Heart left ventricle (tissue), 13 donors: ENCODE data around the gene IFI44L.

Source experiments
- POLR2A ChIP-seq, 2 donors: fragments of 450-650 bp; IDR thresholded peaks; one replicate each; pipeline ENCODE4 v1.6.1; 2017; ENCODE audit warnings: antibody characterized with exemption in 2 of 2, mild to moderate bottlenecking in 2 of 2, moderate library complexity in 2 of 2
- TF ChIP-seq, protein P1 (sequence below), 12 donors: fragments of 200-600 bp; sonication (generic) in 4 of 12; IDR thresholded peaks; one replicate each; pipeline versions ENCODE4 v1.5.0 to v1.8.0; 2018 to 2022; ENCODE audit warnings: antibody characterized with exemption in 12 of 12, mild to moderate bottlenecking in 5 of 12
- donor health status: ischemic (EF 13 %, LVEDD 7.1; RV severe dilation, severe dysfunction).
- donor health status: DM: no; HTN: yes; CAD: no.
- donor health status: DM: no; HTN: no; CAD: no.
- donor health status: ischemic (EF 25% LVEDD 6.9; RV normal size, moderate dysfunction).
- donor health status: ischemic (EF 25% LVEDD 5.7; RV mildly dilated, moderate dysfunction).
- donor health status: ischemic (EF 35%, LVEDD 5.7; RV mildly dilated, moderate dysfunction).
- donor health status: nonischemic (EF 11% LVEDD 7.7; RV severe dilation, severe dysfunction).
- donor health status: DM: yes; HTN: yes; CAD: no.
- donor health status: PGD.
- donor health status: ischemic (EF 29% LVEDD 5.4; RV normal size, mild dysfunction).
- donor health status: nonischemic (EF 23%, LVEDD 6.1; RV moderate dilation, normal function).

- TF ChIP-seq, protein P1, sequence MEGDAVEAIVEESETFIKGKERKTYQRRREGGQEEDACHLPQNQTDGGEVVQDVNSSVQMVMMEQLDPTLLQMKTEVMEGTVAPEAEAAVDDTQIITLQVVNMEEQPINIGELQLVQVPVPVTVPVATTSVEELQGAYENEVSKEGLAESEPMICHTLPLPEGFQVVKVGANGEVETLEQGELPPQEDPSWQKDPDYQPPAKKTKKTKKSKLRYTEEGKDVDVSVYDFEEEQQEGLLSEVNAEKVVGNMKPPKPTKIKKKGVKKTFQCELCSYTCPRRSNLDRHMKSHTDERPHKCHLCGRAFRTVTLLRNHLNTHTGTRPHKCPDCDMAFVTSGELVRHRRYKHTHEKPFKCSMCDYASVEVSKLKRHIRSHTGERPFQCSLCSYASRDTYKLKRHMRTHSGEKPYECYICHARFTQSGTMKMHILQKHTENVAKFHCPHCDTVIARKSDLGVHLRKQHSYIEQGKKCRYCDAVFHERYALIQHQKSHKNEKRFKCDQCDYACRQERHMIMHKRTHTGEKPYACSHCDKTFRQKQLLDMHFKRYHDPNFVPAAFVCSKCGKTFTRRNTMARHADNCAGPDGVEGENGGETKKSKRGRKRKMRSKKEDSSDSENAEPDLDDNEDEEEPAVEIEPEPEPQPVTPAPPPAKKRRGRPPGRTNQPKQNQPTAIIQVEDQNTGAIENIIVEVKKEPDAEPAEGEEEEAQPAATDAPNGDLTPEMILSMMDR (IDR thresholded peaks at IDR 0.05), result no peak
- TF ChIP-seq POLR2A (IDR thresholded peaks at IDR 0.05), result no peak
Observed at GRCh38 chr1:78619032-78619431, 1.2 kb upstream of the IFI44L start.
